Ectodermal cell (in vitro differentiated cells): Measurements from ENCODE around the gene TENT5A.
"Not testable (repeated sequence)": the region's sequence is repeated elsewhere in the genome, so short reads cannot be mapped to it uniquely, and the experiment has no call there.

Experiments
- H3K27ac ChIP-seq: 2 replicates; pipeline ENCODE4 v1.7.0; 2013; ENCODE audit warnings: mild to moderate bottlenecking, low read depth, low read length; ENCODE audit not compliant: insufficient read depth, poor library complexity, severe bottlenecking
- H3K27me3 ChIP-seq: 2 replicates; pipeline ENCODE4 v1.7.0; 2013; ENCODE audit warnings: mild to moderate bottlenecking, low read length; ENCODE audit not compliant: insufficient read depth, control insufficient read depth, poor library complexity, severe bottlenecking
- H3K36me3 ChIP-seq: one replicate; pipeline ENCODE4 v1.7.0; 2013; ENCODE audit warnings: low read length; ENCODE audit not compliant: control insufficient read depth, insufficient read depth
- H3K4me1 ChIP-seq: one replicate; pipeline ENCODE4 v1.7.0; 2013; ENCODE audit warnings: low read length; ENCODE audit not compliant: control insufficient read depth, insufficient read depth
- H3K4me3 ChIP-seq: 2 replicates; pipeline ENCODE4 v1.7.0; 2013; ENCODE audit warnings: low read depth, low read length, control low read depth; ENCODE audit not compliant: insufficient read depth
- H3K9me3 ChIP-seq: 2 replicates; pipeline ENCODE4 v1.7.0; 2013; ENCODE audit warnings: mild to moderate bottlenecking, low read length, moderate library complexity; ENCODE audit not compliant: control insufficient read depth
- WGBS, 2 experiments: methylation state at CpG; one replicate each; pipeline ENCODE4 v1.1.7; 2013; ENCODE audit warnings: missing lambda C conversion rate in 2 of 2; 5-methylcytosine and 5-hydroxymethylcytosine counted together

Gene TENT5A

GRCh38 chr6:81740591-81740990, 11.9 kb downstream of the TENT5A start:
- H3K27me3 ChIP-seq, H3K4me1 ChIP-seq, H3K4me3 ChIP-seq, H3K27ac ChIP-seq, H3K36me3 ChIP-seq, H3K9me3 ChIP-seq: not testable (repeated sequence)

- Histone ChIP-seq H3K27me3 (no peaks in the 10 kb centered on the region), H3K36me3 (no peaks in the 10 kb centered on the region), H3K4me1 (no peaks in the 10 kb centered on the region), H3K4me3 (no peak overlapping the region), H3K9me3 (no peaks in the 10 kb centered on the region), H3K27ac (no peak overlapping the region)
- 81 to 87% methylated on average over 5 to 6 of the region's 6 CpGs for WGBS, 2 experiments
Measured at GRCh38 chr6:81739230-81740195, 13.0 kb downstream of the TENT5A start.

GRCh38 chr6:81736428-81736827, 16.1 kb downstream of the TENT5A start:
- H3K4me1 ChIP-seq, result no peaks in the 10 kb centered on the region
- no peak overlapping the region for H3K4me3 ChIP-seq
- H3K9me3 ChIP-seq, result no peaks in the 10 kb centered on the region
- no peaks in the 10 kb centered on the region for H3K27me3 ChIP-seq
- no peaks in the 10 kb centered on the region for H3K36me3 ChIP-seq
- no peak overlapping the region for H3K27ac ChIP-seq

- H3K27ac ChIP-seq, result no peak overlapping the region
- no peak overlapping the region for H3K4me3 ChIP-seq
- H3K4me1 ChIP-seq, result no peaks in the 10 kb centered on the region
- no peaks in the 10 kb centered on the region for H3K36me3 ChIP-seq
- no peaks in the 10 kb centered on the region for H3K9me3 ChIP-seq
- 92 to 100% methylated on average over 1 of the region's 1 CpG for WGBS, 2 experiments
- no peaks in the 10 kb centered on the region for H3K27me3 ChIP-seq
Measured at GRCh38 chr6:81735756-81736380, 16.6 kb downstream of the TENT5A start.

- Histone ChIP-seq H3K4me1 (no peaks in the 10 kb centered on the region), H3K27me3 (no peaks in the 10 kb centered on the region), H3K36me3 (no peaks in the 10 kb centered on the region), H3K27ac (no peak overlapping the region), H3K4me3 (no peak overlapping the region), H3K9me3 (no peaks in the 10 kb centered on the region)
- 95 to 97% methylated on average over 2 of the region's 2 CpGs for WGBS, 2 experiments
Measured at GRCh38 chr6:81734500-81735150, 17.9 kb downstream of the TENT5A start.

- Histone ChIP-seq H3K27ac (no peak overlapping the region), H3K4me3 (no peak overlapping the region), H3K9me3 (no peaks in the 10 kb centered on the region), H3K4me1 (no peaks in the 10 kb centered on the region), H3K36me3 (no peaks in the 10 kb centered on the region), H3K27me3 (no peaks in the 10 kb centered on the region)
- WGBS, 2 experiments, result 94 to 95% methylated on average over 2 of the region's 2 CpGs
Measured at GRCh38 chr6:81734081-81734480, 18.4 kb downstream of the TENT5A start.

GRCh38 chr6:81731814-81732213, 20.7 kb downstream of the TENT5A start:
- no peaks in the 10 kb centered on the region for H3K36me3 ChIP-seq
- H3K4me1 ChIP-seq, result no peaks in the 10 kb centered on the region
- no peaks in the 10 kb centered on the region for H3K27me3 ChIP-seq
- WGBS, 2 experiments, result 83 to 86% methylated on average over 1 of the region's 1 CpG
- no peak overlapping the region for H3K27ac ChIP-seq
- H3K4me3 ChIP-seq, result no peak overlapping the region
- no peaks in the 10 kb centered on the region for H3K9me3 ChIP-seq

GRCh38 chr6:81727876-81728517, 24.5 kb downstream of the TENT5A start:
- Histone ChIP-seq H3K9me3 (no peaks in the 10 kb centered on the region), H3K36me3 (no peaks in the 10 kb centered on the region), H3K27ac (no peak overlapping the region), H3K27me3 (no peaks in the 10 kb centered on the region), H3K4me1 (no peaks in the 10 kb centered on the region), H3K4me3 (no peak overlapping the region)
- 81 to 90% methylated on average over 8 of the region's 8 CpGs for WGBS, 2 experiments

GRCh38 chr6:81725127-81725526, 27.4 kb downstream of the TENT5A start:
- Histone ChIP-seq H3K36me3 (no peaks in the 10 kb centered on the region), H3K9me3 (no peaks in the 10 kb centered on the region), H3K27me3 (no peaks in the 10 kb centered on the region), H3K4me3 (no peak overlapping the region), H3K27ac (no peak overlapping the region), H3K4me1 (no peaks in the 10 kb centered on the region)
- WGBS, 2 experiments, result 94 to 97% methylated on average over 2 of the region's 2 CpGs
